ENCODE results near the gene SRRT.

Gene SRRT, protein sequence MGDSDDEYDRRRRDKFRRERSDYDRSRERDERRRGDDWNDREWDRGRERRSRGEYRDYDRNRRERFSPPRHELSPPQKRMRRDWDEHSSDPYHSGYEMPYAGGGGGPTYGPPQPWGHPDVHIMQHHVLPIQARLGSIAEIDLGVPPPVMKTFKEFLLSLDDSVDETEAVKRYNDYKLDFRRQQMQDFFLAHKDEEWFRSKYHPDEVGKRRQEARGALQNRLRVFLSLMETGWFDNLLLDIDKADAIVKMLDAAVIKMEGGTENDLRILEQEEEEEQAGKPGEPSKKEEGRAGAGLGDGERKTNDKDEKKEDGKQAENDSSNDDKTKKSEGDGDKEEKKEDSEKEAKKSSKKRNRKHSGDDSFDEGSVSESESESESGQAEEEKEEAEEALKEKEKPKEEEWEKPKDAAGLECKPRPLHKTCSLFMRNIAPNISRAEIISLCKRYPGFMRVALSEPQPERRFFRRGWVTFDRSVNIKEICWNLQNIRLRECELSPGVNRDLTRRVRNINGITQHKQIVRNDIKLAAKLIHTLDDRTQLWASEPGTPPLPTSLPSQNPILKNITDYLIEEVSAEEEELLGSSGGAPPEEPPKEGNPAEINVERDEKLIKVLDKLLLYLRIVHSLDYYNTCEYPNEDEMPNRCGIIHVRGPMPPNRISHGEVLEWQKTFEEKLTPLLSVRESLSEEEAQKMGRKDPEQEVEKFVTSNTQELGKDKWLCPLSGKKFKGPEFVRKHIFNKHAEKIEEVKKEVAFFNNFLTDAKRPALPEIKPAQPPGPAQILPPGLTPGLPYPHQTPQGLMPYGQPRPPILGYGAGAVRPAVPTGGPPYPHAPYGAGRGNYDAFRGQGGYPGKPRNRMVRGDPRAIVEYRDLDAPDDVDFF

DNA sequence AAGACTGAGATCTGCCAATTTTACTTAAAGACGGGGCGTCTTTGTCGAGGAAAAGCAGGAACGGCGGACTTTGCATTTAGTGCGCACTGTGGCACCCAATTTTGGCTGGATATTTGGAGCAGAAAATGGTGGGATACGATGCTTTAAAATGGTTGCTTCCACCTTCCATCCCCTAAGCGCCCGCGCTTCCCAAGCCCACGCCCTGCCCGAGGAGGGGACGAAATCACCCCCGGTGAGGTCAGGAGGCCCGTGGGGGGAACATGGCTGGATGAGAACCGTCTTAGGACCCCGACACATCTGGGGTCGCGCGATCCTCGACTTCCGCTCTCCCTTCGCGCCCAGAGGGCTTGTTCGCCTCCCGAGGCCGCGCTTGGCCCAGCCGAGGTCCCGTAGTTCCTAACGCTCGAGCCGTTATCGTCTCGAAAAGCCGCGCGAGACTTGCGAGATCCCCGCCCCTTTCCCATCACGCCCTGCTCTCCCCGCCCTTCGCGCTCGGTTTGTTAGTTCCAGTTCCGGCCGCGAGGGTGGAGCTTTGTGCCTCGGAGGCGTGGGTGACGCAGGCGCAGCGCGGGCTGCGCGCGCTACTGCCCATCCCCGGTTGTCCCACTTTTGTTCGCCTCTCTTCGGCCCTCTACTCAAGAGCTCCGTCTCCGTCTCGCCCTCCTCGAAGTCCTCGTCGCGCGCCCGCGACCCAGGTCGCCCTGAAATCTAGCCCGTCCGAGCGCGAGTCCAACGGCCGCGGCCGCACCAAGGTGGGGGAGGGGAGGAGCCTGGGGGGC is at the start of gene SRRT:
TSS of gene SRRT (plus strand) at position 527 of the 779 bp plus-strand sequence. CDS start 488 bp downstream, outside the sequence.
- H3K27ac Mint-ChIP-seq = peak within 1 kb of the TSS; percentile 98
- H3K4me1 Mint-ChIP-seq (ENCODE audit: low read depth) = peaks cover 32% of the 10 kb centered on the region
- H3K27me3 Mint-ChIP-seq (ENCODE audit: low read depth) = no peaks in the 10 kb centered on the region
- peak within 1 kb of the TSS; percentile 96 for H3K4me3 Mint-ChIP-seq
- H3K9me3 Mint-ChIP-seq = no peaks in the 10 kb centered on the region
- peaks cover 38% of the 10 kb centered on the region for H3K36me3 Mint-ChIP-seq (ENCODE audit: low read depth)

DNA sequence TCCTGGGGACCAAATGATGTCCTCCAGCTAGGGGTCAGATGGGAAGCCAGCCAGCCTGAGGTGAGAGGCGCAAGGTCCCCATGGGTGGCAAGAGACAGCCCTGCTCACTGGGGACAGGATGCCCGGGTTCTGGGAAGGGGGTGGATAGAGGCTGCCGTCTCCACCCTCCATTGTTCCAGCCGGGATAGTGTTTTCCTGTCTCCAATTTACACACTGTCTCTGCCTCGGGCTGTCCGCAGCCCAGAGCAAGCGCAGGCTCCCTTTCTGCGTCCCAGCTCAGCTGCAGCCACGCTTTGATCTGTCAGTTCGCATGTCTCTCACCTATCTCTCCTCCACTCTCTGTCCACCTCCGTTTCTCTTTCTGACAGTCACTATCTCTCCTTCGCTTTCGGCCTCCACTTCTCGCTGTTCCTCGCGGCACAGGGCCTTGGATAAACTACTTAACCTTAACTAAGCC is 49.7 kb upstream of the SRRT start:
- H3K9me3 Mint-ChIP-seq = no peaks in the 10 kb centered on the region
- H3K27ac Mint-ChIP-seq = no peak overlapping the region
- H3K36me3 Mint-ChIP-seq (ENCODE audit: low read depth) = peaks cover 5% of the 10 kb centered on the region
- H3K4me1 Mint-ChIP-seq (ENCODE audit: low read depth) = peaks cover 14% of the 10 kb centered on the region
- peaks cover 54% of the 10 kb centered on the region for H3K27me3 Mint-ChIP-seq (ENCODE audit: low read depth)
- no peak overlapping the region for H3K4me3 Mint-ChIP-seq

DNA sequence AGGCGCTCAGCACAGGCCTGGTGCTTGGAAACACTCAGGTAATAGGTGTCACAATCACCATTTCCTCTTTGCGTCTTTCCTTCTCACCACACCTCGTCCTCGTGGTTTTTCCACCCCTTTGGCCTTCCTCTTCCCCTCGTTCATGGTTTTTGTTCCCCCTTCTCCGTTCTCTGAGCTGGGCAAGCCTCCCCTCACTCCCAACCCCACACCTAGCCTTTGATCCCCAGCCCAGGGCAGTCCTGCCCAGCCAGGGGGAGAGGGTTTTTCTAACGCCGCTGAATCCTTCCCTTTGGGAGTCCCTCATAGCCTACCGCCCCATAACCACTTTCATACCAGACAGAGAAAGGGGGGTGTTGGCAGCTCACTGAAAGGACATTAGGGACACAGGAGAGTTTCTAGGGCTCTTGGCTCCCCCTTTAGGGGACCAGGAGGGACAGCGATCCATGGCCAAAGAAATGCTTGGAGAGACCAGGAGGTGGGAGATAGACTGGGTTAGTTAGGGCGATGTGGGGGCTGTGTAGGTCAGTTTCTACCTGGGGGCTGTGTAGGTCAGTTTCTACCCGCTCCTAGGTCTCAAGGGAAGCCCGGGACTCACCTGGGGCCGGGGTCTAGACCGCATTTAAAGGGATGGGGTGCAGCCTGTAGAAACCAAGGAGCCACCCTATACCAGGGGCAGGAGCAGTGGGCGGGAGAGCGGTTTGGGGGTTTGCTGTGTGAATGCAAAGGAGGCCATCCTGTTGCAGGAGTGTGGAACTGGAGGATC is 49.0 kb upstream of the SRRT start:
- H3K4me3 Mint-ChIP-seq = peak overlapping the region; percentile 54
- no peak overlapping the region for H3K27ac Mint-ChIP-seq
- H3K9me3 Mint-ChIP-seq = no peaks in the 10 kb centered on the region
- peaks cover 14% of the 10 kb centered on the region for H3K4me1 Mint-ChIP-seq (ENCODE audit: low read depth)
- peaks cover 60% of the 10 kb centered on the region for H3K27me3 Mint-ChIP-seq (ENCODE audit: low read depth)
- peaks cover 5% of the 10 kb centered on the region for H3K36me3 Mint-ChIP-seq (ENCODE audit: low read depth)

DNA sequence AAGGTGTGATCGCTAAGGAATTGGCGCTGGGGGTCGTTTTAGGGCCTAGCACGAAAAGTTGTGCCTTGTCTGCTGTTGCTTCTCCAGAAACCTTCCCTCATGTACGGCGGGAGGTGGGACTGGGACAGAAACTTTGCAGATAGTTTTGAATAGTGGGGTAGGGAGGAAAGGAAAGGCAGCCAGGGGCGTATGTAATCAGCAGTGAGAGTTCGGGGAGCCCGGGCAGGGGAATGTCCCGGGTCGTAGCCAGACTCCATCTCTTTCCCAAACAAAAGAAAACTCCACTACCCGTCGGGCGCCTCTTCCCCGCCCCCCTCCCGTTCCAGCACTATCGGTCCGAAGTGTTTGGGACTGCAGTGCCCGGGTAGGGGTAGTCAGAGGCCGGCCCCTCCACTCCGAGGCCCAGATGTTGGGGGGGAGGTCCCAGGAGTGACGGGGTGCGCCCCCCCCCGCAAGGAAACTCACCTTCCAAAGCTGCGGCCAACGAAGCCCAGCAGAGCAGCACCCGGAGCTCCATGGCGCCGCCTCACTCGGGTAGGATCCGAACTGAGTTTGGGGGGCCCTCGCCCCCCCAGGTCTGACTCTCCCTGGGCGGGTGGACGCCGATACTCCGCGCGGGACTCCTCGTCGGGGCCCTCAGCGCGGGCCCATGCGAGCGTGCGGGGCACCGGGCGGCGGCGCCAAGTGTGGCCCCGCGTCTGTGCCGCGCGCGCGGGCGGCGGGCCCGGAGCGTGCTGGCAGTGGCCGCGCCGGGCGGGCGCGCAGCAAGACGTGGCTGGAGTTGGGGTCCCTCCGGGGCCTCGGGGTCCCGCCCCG is 48.2 kb upstream of the SRRT start:
- H3K36me3 Mint-ChIP-seq (ENCODE audit: low read depth) = peaks cover 5% of the 10 kb centered on the region
- peaks cover 14% of the 10 kb centered on the region for H3K4me1 Mint-ChIP-seq (ENCODE audit: low read depth)
- H3K9me3 Mint-ChIP-seq = no peaks in the 10 kb centered on the region
- H3K4me3 Mint-ChIP-seq = peak overlapping the region; percentile 54
- peaks cover 63% of the 10 kb centered on the region for H3K27me3 Mint-ChIP-seq (ENCODE audit: low read depth)
- H3K27ac Mint-ChIP-seq = no peak overlapping the region

DNA sequence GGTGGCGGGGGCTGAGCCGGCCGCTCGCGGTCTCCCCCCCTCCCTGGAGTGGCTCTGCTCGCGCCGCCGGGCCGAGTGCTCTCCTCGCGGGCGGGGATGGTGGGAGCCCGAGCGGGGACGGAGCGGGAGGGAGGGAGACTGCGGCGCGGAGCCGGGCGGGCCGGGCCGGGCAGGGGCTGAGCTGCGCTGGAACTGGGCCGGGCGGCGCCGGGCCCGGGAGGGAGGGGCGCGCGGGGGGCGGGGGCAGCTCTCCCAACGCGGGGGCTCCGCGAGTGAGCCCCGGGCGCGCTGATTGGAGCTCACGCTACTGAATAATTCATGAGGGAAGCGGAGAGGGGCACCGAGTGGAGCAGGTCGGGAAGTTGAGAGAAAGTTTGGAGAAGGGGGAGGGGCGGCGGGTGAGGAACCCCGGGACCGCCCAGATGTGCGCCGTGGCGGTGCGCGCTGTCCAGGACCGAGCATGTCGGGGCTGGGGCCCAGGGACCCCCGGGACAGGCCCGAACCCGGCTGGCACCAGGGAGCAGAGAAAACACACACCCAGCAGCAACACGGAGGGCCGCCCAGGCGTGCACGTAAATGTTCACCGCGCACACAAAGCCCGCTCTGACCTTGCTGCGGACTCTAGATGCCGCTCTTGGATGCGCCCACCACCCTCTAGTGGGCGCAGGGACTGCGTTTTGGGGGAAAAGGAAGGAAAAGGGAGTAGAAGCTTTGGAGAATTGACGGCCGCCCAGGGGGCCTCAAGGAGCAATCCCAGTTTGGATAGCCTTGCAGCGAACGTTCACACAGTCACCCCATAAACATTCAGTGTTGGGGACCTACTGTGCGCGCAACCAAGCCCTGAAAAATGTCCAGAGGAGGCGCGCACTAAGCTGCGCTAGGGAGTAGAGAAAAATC is 47.3 kb upstream of the SRRT start, which contains the start of gene EPHB4:
TSS of gene EPHB4 (minus strand) at position 194 of the 897 bp plus-strand sequence. CDS start 493 bp downstream, outside the sequence.
- Mint-ChIP-seq H3K9me3 (no peaks in the 10 kb centered on the region), H3K4me3 (peak within 1 kb of the TSS; percentile 54), H3K27me3 (ENCODE audit: low read depth) (peaks cover 64% of the 10 kb centered on the region), H3K27ac (no peak within 1 kb of the TSS), H3K36me3 (ENCODE audit: low read depth) (peaks cover 5% of the 10 kb centered on the region), H3K4me1 (ENCODE audit: low read depth) (peaks cover 14% of the 10 kb centered on the region)

DNA sequence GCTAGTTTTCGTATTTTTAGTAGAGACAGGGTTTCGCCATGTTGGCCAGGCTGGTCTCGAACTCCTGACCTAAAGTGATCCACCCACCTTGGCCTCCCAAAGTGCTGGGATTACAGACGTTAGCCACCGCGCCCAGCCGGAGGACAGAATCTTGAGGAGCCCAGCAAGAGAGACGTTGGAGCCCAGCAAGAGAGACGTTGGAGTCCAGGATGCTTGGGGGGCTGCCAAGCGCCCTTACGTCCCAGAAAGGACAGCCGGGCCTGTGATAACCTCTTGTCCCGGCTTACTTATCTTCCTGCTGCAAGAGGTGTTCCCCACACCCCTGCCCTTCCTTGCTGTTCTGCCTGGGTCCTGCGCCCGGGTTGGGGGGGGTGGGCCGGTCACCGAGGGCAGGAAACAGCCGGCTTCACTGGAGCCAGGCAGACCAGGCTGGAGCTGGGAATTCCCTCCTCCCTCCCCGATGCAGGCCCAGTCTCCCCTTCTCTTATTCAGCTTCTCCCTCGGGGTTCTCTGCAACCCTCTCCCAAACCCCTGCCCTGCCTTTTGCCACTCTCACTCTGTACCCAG is 45.7 kb upstream of the SRRT start:
- H3K27me3 Mint-ChIP-seq (ENCODE audit: low read depth) = peaks cover 59% of the 10 kb centered on the region
- peaks cover 5% of the 10 kb centered on the region for H3K36me3 Mint-ChIP-seq (ENCODE audit: low read depth)
- H3K4me3 Mint-ChIP-seq = no peak overlapping the region
- no peak overlapping the region for H3K27ac Mint-ChIP-seq
- no peaks in the 10 kb centered on the region for H3K9me3 Mint-ChIP-seq
- H3K4me1 Mint-ChIP-seq (ENCODE audit: low read depth) = peaks cover 14% of the 10 kb centered on the region

DNA sequence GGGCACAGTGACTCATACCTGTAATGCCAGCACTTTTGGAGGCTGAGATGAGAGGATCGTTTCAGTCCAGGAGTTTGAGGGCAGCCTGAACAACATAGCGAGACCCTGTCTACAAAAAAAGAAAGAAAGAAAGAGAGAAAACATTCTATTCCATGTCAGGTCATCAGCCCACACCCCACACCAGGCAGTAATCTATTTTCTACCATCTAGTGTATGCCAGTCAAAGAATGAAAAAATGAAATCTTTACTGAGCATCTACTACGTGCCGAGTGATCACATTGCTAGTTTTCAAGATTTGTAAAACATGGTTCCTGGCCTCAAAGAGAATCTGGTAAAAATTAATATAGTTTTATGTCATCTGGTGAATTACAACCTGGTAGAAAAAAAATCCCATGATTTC is 44.5 kb upstream of the SRRT start:
- Mint-ChIP-seq H3K36me3 (ENCODE audit: low read depth) (peaks cover 5% of the 10 kb centered on the region), H3K4me1 (ENCODE audit: low read depth) (peaks cover 14% of the 10 kb centered on the region), H3K27ac (no peak overlapping the region), H3K9me3 (no peaks in the 10 kb centered on the region), H3K4me3 (no peak overlapping the region), H3K27me3 (ENCODE audit: low read depth) (peaks cover 52% of the 10 kb centered on the region)

DNA sequence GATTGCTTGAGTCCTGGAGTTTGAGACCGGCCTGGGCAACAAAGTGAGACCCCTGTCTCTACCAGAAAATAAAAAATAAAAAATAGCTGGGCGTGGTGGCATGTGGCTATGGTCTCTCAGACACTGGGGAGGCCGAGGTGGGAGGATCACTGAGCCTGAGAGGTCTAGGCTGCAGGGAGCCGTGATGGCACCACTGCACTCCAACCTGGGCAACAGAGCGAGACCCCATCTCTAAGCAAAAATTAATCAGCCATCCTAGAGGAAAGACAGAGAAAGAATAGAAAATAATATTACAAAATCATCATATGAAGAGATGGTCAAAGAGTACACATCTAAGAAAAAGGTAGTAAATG is 42.6 kb upstream of the SRRT start:
- Mint-ChIP-seq H3K4me3 (no peak overlapping the region), H3K27ac (no peak overlapping the region), H3K27me3 (ENCODE audit: low read depth) (peaks cover 39% of the 10 kb centered on the region), H3K9me3 (no peaks in the 10 kb centered on the region), H3K36me3 (ENCODE audit: low read depth) (peaks cover 3% of the 10 kb centered on the region), H3K4me1 (ENCODE audit: low read depth) (peaks cover 16% of the 10 kb centered on the region)

DNA sequence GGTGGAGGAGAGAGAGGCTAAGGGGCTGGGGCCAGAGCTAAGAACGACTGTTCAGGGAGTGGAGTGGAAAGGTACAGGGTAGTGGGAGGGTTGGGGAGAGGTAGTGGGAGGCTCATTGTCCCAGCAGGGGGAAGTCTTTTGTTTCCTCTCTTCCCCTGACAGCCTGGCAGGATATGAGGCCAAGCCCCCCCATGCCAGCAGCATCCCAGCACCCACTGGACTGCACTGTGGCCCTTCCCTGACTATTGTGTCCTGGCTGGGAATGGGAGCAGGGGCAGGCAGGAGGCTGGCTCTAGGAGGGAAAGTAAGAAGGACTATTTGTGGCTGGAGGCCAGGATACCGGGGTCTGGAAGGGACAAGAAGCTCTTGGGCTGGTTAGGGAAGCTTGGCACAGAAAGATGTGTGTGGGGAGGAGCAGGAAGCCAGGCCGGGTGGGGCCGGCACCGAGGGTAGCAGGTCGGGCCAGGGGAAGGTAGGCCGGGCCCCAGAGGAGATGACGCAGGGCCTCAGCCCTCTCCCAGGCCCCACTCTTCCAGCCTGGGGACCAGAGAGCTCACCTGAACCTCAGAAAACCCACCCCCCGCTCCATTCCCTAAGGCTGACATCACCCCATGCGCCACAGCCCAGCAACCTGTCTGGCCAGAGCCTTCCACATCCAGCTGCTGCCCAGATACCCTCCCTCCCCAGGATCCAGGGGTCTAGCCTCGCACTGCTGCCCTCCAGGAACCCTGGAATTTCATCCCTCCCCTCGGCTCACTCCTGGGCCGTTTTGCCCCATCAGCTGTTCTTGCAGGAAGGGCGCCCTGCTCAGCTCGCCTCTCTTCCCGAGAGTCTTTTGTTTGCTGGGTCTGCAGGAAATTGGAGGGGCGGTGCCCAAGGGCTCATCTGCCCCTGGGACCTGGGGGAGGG is 38.7 kb upstream of the SRRT start:
- Mint-ChIP-seq H3K9me3 (no peaks in the 10 kb centered on the region), H3K4me3 (peak overlapping the region; percentile 11)

DNA sequence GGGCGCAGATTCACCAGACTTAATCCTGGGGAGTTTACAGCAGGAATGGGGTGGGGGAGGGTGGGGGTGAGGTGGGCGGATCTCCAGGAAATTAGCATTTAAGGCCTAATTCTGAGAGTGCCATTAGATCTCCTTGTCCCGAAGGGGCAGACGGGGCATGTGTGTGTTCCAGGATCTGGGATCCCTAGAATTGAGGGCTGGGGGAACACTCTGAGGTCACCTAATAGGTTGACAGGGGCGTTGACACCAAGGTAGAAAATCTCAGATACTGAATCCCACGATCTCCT is 38.1 kb upstream of the SRRT start:
- H3K4me1 Mint-ChIP-seq (ENCODE audit: low read depth) = peaks cover 14% of the 10 kb centered on the region
- no peaks in the 10 kb centered on the region for H3K9me3 Mint-ChIP-seq
- peaks cover 6% of the 10 kb centered on the region for H3K27me3 Mint-ChIP-seq (ENCODE audit: low read depth)
- peak overlapping the region; percentile 72 for H3K4me3 Mint-ChIP-seq
- H3K36me3 Mint-ChIP-seq (ENCODE audit: low read depth) = no peaks in the 10 kb centered on the region
- no peak overlapping the region for H3K27ac Mint-ChIP-seq

More for the DNA sequence above, 38.7 kb upstream of the SRRT start:
- Mint-ChIP-seq H3K27ac (no peak overlapping the region), H3K27me3 (ENCODE audit: low read depth) (peaks cover 7% of the 10 kb centered on the region), H3K4me1 (ENCODE audit: low read depth) (peaks cover 14% of the 10 kb centered on the region), H3K36me3 (ENCODE audit: low read depth) (no peaks in the 10 kb centered on the region)

DNA sequence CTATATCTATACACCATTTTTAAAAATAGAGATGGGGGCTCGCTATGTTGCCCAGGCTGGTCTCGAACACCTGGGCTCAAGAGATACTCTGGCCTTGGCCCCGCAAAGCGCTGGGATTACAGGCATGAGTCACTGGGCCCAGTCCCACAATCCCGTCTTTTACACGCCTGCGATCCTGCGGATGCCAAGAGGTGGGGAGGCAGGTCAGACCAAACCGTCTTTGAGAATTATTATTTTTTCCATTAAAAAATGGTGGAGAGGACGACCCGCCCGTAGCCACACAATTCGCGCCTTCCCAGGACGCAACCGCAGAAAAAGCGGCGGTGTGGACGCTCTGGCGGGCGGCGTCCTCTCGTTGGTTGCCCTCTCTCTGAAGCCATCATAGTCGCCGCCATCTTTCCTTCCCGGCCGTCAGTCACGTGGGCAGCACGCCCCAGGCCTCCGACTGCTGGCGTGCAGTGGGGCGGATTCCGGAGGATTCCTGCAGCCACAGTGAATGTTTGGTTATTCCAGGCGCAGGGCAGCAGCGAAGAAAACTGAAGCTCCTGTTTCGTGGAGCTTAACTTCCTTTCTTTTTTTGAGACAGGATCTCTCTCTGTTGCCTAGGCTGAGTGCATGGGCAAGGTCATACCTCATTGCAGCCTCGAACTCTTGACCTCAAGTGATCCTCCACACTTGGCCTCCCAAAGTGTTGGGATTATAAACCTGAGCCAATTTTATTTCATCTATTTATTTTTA is 37.6 kb upstream of the SRRT start:
- Mint-ChIP-seq H3K9me3 (no peaks in the 10 kb centered on the region), H3K4me1 (ENCODE audit: low read depth) (peaks cover 14% of the 10 kb centered on the region), H3K27me3 (ENCODE audit: low read depth) (peaks cover 9% of the 10 kb centered on the region), H3K36me3 (ENCODE audit: low read depth) (no peaks in the 10 kb centered on the region), H3K27ac (peak overlapping the region; percentile 70), H3K4me3 (peak overlapping the region; percentile 72)
